BJ (cell line): ENCODE measurements around the gene HACE1. TPM values are rescaled to one million over a fixed set of nuclear protein-coding genes. Genes with fewer than 3 reads are reported as not detected.

Experiments used
- CTCF ChIA-PET: fragments of 350-600 bp; formaldehyde crosslinking; extraction: SDS; loops from one replicate; lab custom pipeline; 2021; ENCODE audit warnings: antibody characterized with exemption, inconsistent platforms; lab: Yijun Ruan, JAX
- POLR2A ChIA-PET: fragments of 300-600 bp; sonication (Branson Sonifier 250); formaldehyde crosslinking; extraction: SDS; loops from one replicate; lab custom pipeline; 2021; ENCODE audit warnings: antibody characterized with exemption; lab: Charles Lee
- DNase-seq: peaks from one replicate; pipeline ENCODE4 v3.0.0-alpha.2; 2011; ENCODE audit warnings: low read depth
- H3K27me3 ChIP-seq: 2 replicates; pipeline ENCODE4 v1.6.0; 2011; ENCODE audit warnings: low read length; ENCODE audit not compliant: control insufficient read depth, insufficient read depth
- H3K36me3 ChIP-seq: 2 replicates; pipeline ENCODE4 v1.5.1; 2011; ENCODE audit warnings: low read length; ENCODE audit not compliant: control insufficient read depth, insufficient read depth
- H3K4me3 ChIP-seq: 2 replicates; pipeline ENCODE4 v1.5.1; 2011; ENCODE audit warnings: low read depth, mild to moderate bottlenecking, control low read depth, low read length
- polyA plus RNA-seq: library from polyadenylated mRNA; depleted of rRNA; stranded (reverse); fragments of >200 nt; gene quantifications from 2 replicates; pipeline ENCODE4 v1.2.3, GENCODE V29; 2011
- TF ChIP-seq, protein P1 (sequence below): IDR thresholded peaks from 2 replicates; pipeline ENCODE4 v1.5.1; 2011; ENCODE audit warnings: low read depth, mild to moderate bottlenecking, control low read depth, inconsistent platforms, low read length, moderate library complexity; ENCODE audit not compliant: insufficient read depth

HACE1 gene
- polyA plus RNA-seq, 1 experiment, result 6.8 TPM

DNA sequence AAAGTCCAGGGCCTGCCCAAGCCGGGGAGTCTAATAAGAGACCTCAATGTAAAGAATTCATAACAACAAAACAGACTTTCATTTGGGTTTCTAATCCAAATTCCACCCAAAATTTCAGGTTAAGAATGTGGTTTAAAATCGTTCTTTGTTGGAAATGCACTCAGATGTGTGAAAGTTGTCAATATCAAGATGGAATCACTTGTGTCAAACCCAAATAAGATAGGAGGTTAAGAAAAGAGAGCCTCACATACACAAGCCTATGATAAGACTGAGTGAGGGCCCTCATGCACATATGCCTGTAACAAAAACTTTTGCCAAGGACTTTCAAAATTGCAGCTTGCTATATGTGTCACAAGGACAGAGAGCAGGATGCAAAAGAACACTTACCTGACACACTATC, 145.7 kb downstream of the HACE1 start:
- Histone ChIP-seq H3K27me3 (no peaks in the 10 kb centered on the region), H3K4me3 (no peak overlapping the region), H3K36me3 (no peaks in the 10 kb centered on the region)
- POLR2A ChIA-PET, result no interaction called here
- TF ChIP-seq, protein P1, sequence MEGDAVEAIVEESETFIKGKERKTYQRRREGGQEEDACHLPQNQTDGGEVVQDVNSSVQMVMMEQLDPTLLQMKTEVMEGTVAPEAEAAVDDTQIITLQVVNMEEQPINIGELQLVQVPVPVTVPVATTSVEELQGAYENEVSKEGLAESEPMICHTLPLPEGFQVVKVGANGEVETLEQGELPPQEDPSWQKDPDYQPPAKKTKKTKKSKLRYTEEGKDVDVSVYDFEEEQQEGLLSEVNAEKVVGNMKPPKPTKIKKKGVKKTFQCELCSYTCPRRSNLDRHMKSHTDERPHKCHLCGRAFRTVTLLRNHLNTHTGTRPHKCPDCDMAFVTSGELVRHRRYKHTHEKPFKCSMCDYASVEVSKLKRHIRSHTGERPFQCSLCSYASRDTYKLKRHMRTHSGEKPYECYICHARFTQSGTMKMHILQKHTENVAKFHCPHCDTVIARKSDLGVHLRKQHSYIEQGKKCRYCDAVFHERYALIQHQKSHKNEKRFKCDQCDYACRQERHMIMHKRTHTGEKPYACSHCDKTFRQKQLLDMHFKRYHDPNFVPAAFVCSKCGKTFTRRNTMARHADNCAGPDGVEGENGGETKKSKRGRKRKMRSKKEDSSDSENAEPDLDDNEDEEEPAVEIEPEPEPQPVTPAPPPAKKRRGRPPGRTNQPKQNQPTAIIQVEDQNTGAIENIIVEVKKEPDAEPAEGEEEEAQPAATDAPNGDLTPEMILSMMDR, result no peak
- CTCF ChIA-PET, result no interaction called here
- DNase-seq, result no peak

DNA sequence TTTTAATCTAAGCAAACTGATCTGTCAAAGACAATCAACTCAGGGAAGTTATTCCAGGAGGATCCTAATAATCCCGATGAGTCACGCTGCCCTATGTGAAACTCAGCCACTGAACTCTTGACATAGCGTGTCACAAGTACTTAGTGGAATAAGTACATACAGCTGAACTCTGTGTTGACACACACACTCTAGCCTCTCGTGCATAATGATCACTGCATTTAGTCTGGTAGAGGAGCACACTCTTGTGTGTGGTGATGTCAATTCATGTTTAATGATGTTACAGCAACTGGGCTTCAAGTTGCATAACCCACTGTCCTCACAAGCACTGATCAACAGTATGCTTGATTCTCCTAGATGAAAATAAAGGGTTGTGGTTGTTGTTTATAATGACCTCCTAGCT, 148.3 kb downstream of the HACE1 start:
- DNase-seq, result no peak
- TF ChIP-seq, protein P1, result no peak
- POLR2A ChIA-PET, result no interaction called here
- H3K36me3 ChIP-seq, result no peaks in the 10 kb centered on the region
- H3K4me3 ChIP-seq, result no peak overlapping the region
- no peaks in the 10 kb centered on the region for H3K27me3 ChIP-seq
- CTCF ChIA-PET, result no interaction called here

DNA sequence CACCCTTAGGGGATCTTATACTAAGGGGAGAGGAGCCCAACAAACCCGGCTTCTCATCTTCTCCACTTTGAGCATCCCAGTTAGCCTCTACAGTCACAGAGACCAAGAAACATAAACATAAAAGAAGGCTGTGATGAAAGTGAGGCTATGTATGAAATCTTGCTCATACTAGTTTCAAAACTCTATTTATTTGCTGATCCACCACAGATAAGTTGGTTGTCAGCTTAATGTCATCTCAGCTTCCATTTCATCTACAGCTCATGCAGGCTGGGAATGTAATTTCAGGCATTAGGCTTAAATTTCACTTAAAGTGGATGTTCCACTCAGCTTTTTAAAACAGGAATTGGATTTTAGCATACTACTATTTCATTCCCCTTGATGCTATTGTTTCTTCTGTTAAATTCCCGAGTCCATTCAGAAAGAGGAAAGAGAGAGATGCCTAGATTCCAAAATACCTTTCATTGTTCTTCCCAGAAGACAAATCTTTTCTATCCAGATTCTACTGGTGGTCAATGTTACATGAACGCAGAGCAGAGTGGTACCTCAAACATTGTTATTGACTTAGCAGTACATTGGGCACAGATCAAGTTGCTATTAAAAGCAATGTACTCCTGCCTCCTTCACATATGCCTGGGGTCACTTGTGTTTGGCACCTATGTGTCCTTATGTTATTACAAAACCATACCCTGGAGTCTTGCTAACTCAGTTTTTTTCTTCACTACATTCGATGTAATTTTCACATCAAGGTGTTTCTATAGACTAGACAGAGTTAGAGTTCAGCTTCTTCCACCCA, 149.0 kb downstream of the HACE1 start:
- CTCF ChIA-PET, result interaction anchor here (1.1 kb wide), 1 partner anchor 28 kb away, joined by 3 read pairs; no protein-coding TSS in a partner anchor
- Histone ChIP-seq H3K4me3 (no peak overlapping the region), H3K27me3 (no peaks in the 10 kb centered on the region), H3K36me3 (no peaks in the 10 kb centered on the region)
- no peak for DNase-seq
- TF ChIP-seq, protein P1, result no peak
- POLR2A ChIA-PET, result no interaction called here

DNA sequence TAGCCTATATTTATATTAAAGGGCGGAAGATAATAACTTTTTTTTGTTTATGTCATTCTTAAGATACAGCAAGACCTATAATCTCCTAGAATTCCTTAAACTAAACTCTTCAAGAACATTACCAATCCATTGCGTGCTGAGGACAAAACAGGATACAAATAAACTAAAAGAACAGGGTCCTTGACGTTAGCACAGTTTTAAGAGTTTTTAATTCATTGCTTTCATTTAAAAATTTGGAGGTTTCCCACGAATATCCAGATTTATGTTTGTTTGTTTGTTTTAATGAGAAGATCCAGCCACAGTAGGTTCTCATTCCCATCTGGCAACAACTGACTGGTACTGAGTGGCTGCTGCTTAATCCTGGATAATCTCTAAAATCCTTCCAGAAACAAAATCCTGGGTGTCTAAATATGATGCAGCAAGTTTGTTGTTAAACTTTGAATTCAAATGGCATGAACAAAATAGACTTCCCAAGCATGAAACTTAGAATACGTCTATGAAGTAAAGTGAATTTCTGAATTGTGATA, 153.7 kb downstream of the HACE1 start:
- TF ChIP-seq, protein P1, result no peak
- Histone ChIP-seq H3K4me3 (no peak overlapping the region), H3K27me3 (no peaks in the 10 kb centered on the region), H3K36me3 (no peaks in the 10 kb centered on the region)
- DNase-seq, result no peak
- ChIA-PET POLR2A (no interaction called here), CTCF (interaction anchor here (1.5 kb wide), 1 partner anchor 19 kb away, joined by 3 read pairs; no protein-coding TSS in a partner anchor)

DNA sequence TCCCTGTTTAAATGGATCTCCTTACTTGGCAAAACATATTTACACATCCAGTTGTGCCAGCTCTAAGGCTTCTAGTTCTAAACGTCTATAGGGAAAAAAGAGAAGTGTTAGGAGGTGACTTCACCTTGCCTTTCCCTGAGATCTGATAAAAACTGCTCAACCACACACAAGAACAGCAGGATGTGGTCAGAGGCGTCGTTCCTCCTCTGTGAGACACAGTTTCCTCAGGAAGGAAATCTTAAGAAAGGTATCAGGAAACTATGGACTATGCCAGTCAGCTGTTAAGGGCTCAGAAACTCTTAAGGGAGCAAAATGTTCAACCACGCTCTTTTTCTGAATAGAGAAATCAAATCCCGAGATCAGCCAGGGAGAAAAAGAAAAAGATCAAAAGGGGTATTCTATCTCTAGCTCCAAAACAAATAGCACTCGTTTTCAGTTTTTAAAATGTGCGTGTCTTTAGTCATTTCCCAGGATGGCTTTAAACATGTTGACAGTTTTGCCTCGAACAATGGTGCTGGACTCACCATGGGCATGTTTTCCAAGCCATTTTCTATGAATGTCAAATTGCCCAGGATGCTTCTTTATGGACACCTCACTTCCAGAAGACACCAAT, 154.5 kb downstream of the HACE1 start:
- POLR2A ChIA-PET, result no interaction called here

More for the DNA sequence above, 154.5 kb downstream of the HACE1 start:
- DNase-seq, result no peak
- TF ChIP-seq, protein P1, result no peak
- Histone ChIP-seq H3K36me3 (no peaks in the 10 kb centered on the region), H3K4me3 (no peak overlapping the region), H3K27me3 (no peaks in the 10 kb centered on the region)
- CTCF ChIA-PET, result interaction anchor here (1.5 kb wide), 1 partner anchor 19 kb away, joined by 3 read pairs; no protein-coding TSS in a partner anchor
